Psoas muscle (tissue), 8 donors: ENCODE measurements around the gene MCTP1. TPM values are rescaled to one million over a fixed set of nuclear protein-coding genes. Genes with fewer than 3 reads are reported as not detected.

Experiments
- ATAC-seq, 4 donors: fragments of 200-7000 bp; cut with Tn5 transposase; one replicate each; pipeline ENCODE4 v1.9.1; 2020; ENCODE audit warnings: moderate library complexity in 3 of 4, mild to moderate bottlenecking in 2 of 4
- DNase-seq, 2 donors: peaks; one replicate each; pipeline ENCODE4 v3.0.0-alpha.2; 2020
- H3K27ac ChIP-seq: fragments of 200-600 bp; one replicate; pipeline ENCODE4 v1.8.0; 2022
- H3K27me3 ChIP-seq, 3 donors: fragments of 200-600 bp in 1 of 3; one replicate each; pipeline versions ENCODE4 v1.6.1 to v1.8.0; 2013 to 2022; ENCODE audit warnings: low read length in 2 of 3, mild to moderate bottlenecking in 2 of 3, moderate library complexity in 1 of 3; ENCODE audit not compliant: insufficient read depth in 3 of 3
- H3K36me3 ChIP-seq, 2 donors: fragments of 200-600 bp in 1 of 2; one replicate each; pipeline versions ENCODE4 v1.6.1 to v1.8.0; 2013 to 2022; ENCODE audit warnings: low read depth in 1 of 2, mild to moderate bottlenecking in 1 of 2, moderate library complexity in 1 of 2; ENCODE audit not compliant: insufficient read depth in 1 of 2
- H3K4me1 ChIP-seq: fragments of 200-600 bp; one replicate; pipeline ENCODE4 v1.8.0; 2022
- H3K4me3 ChIP-seq: fragments of 200-600 bp; one replicate; pipeline ENCODE4 v1.8.0; 2022; ENCODE audit warnings: mild to moderate bottlenecking
- H3K9me3 ChIP-seq: fragments of 200-600 bp; one replicate; pipeline ENCODE4 v1.8.0; 2022
- WGBS, 3 donors: extraction: QIAGEN DNeasy Blood & Tissue Kit; methylation state at CpG; one replicate each; pipeline versions ENCODE4 v1.1.6 to v1.1.7; 2013; 5-methylcytosine and 5-hydroxymethylcytosine counted together
- intact Hi-C, 2 donors: fragments of 100-400 bp; cut with DNase I; formaldehyde crosslinking; loops; one replicate each; pipeline versions ENCODE4 v1.11.0 to v1.14.2; 2022
- polyA plus RNA-seq, 3 donors: library from polyadenylated mRNA; stranded (reverse); fragments of 200-250 nt; gene quantifications; one replicate each; pipeline ENCODE4 v1.2.3, GENCODE V29; 2013
- total RNA-seq, 4 donors: library from RNA; stranded (reverse); fragmentation: NEBNext Ultra II Directional in 2 of 4; extraction: Animal tissue kit (Norgen Biotek cat#: 25700) in 2 of 4; gene quantifications; one replicate each; pipeline versions ENCODE4 v1.2.1 to v1.2.4, GENCODE V29; 2021 to 2023
- TF ChIP-seq, protein P1 (sequence below): fragments of 200-600 bp; IDR thresholded peaks from one replicate; pipeline ENCODE4 v1.8.0; 2022; ENCODE audit warnings: antibody characterized with exemption
- donor health status: healthy with polysubstance abuse.
- donor health status: DM: no; HTN: no; CAD: no; lungs with moderate emphysema.
- donor health status: Bipolar disorder and iron deficiency.
- donor health status: healthy.
- donor health status: DM: yes; HTN: yes; CAD: no.
- donor health status: DM: no; HTN: no; CAD: no.
- donor health status: DM: no; HTN: no; CAD: no.
- donor health status: DM: yes; HTN: yes; CAD: no.

MCTP1 gene
- total and polyA plus RNA-seq, 7 donors, result 1.4 to 8.8 (median 3.5) TPM

DNA sequence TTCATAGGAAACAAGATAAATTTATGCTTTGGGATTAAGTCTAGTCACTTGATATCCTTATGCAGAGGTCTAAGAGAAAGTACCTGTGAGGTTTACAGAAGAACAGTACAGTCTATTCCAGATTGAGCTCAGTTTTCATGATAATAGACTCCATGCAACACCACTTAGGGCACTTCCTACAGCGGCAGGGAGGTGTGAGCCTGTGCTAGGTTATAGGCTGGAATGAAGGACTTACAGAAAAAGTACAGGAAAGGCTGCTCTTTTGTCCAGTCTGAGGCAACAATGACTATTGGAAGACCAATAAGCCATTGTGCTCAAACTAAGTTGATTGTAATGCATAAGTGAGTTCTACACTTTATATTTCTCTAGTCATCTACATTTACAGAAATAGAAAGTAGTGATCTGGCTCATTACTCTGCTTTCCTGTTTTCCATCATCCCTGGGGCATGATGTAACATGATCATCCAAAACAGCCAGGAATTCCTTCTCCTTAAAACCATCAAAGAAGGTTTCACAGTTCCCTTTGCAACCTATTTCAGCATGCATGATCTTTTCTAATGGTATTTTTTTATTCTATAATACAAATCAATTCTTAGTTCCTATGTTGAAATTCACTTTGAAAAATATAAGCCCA lies 343.7 kb downstream of the MCTP1 start:
- Histone ChIP-seq H3K9me3 (no peaks in the 10 kb centered on the region), H3K4me3 (no peak overlapping the region), H3K36me3 (no peaks in the 10 kb centered on the region), H3K4me1 (no peaks in the 10 kb centered on the region), H3K27ac (no peak overlapping the region), H3K27me3 (no peaks in the 10 kb centered on the region)
- intact Hi-C loops, result no loop called here
- ATAC-seq, result no peak
- TF ChIP-seq, protein P1, sequence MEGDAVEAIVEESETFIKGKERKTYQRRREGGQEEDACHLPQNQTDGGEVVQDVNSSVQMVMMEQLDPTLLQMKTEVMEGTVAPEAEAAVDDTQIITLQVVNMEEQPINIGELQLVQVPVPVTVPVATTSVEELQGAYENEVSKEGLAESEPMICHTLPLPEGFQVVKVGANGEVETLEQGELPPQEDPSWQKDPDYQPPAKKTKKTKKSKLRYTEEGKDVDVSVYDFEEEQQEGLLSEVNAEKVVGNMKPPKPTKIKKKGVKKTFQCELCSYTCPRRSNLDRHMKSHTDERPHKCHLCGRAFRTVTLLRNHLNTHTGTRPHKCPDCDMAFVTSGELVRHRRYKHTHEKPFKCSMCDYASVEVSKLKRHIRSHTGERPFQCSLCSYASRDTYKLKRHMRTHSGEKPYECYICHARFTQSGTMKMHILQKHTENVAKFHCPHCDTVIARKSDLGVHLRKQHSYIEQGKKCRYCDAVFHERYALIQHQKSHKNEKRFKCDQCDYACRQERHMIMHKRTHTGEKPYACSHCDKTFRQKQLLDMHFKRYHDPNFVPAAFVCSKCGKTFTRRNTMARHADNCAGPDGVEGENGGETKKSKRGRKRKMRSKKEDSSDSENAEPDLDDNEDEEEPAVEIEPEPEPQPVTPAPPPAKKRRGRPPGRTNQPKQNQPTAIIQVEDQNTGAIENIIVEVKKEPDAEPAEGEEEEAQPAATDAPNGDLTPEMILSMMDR, result no peak
- no peak for DNase-seq
- WGBS, 3 donors, result 16 to 25% (median 23%) methylated on average over 1 of the region's 1 CpG

DNA sequence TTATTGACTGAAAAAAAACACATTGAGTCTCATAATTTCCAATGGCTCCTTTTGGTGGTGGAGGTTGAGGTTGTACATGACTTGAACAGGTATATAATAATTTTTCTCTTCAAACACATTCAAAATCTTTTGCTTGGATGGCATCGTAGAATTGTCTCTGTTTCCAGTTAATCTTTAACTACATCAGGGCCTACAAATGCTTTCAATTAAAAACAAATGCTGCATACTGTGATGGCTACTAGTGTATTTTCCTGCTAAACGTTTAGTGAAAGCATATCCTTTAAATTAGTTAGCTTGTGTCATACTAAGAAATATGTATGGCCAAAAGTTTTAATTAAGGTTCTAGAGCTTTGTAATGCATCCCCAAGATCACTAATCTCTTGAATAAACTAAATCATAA lies 352.6 kb downstream of the MCTP1 start:
- ATAC-seq (no peak), DNase-seq (no peak)
- TF ChIP-seq, protein P1, result no peak
- Histone ChIP-seq H3K4me3 (no peak overlapping the region), H3K27ac (no peak overlapping the region), H3K27me3 (no peaks in the 10 kb centered on the region), H3K4me1 (no peaks in the 10 kb centered on the region), H3K9me3 (no peaks in the 10 kb centered on the region), H3K36me3 (no peaks in the 10 kb centered on the region)
- intact Hi-C loops, result no loop called here
- WGBS, 3 donors, result 52 to 60% (median 56%) methylated on average over 2 of the region's 2 CpGs

DNA sequence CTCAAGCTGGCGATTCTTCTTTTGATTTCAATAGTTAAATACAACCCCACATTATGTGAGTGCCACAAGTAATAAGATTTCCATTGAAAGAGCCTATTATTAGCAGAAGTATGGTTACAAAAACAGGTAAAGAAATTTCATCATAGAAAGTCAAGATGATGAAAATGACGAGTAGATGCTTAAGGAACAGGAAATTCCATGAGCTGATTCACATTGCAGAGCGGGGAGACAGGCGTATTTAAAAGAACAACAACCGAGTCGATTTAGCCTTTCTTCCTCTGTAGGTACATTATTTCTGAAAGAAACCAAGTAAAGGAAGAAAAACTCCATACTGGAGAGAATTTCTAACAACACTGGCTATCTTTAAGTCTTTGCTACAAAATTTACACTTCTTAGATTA lies 356.0 kb downstream of the MCTP1 start:
- intact Hi-C loops, result no loop called here
- no peaks in the 10 kb centered on the region for H3K36me3 ChIP-seq
- H3K27ac ChIP-seq, result no peak overlapping the region
- no peak for ATAC-seq
- no peaks in the 10 kb centered on the region for H3K27me3 ChIP-seq
- 76 to 85% (median 82%) methylated on average over 6 of the region's 6 CpGs for WGBS, 3 donors
- no peak overlapping the region for H3K4me3 ChIP-seq
- H3K4me1 ChIP-seq, result no peaks in the 10 kb centered on the region
- H3K9me3 ChIP-seq, result no peaks in the 10 kb centered on the region
- TF ChIP-seq, protein P1, result no peak
- DNase-seq, result no peak

DNA sequence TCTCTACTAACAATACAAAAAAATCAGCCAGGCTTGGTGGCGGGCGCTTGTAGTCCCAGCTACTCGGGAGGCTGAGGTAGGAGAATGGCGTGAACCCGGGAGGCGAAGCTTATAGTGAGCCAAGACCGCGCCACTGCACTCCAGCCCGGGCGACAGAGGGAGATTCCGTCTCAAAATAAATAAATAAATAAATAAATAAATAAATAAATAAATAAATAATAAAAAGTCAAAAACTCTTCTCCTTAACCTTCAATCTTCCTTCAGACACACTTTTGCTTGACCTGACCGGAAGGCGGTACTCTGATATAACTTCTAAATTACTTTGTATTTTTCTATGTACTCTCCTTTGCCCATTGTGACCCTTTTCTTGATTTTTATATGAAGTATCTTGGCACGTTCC lies 364.3 kb downstream of the MCTP1 start:
- ATAC-seq (no peak), DNase-seq (no peak)
- intact Hi-C loops, result no loop called here
- no peaks in the 10 kb centered on the region for H3K9me3 ChIP-seq
- H3K27ac ChIP-seq, result no peak overlapping the region
- H3K4me3 ChIP-seq, result no peak overlapping the region
- no peaks in the 10 kb centered on the region for H3K27me3 ChIP-seq
- no peaks in the 10 kb centered on the region for H3K36me3 ChIP-seq
- TF ChIP-seq, protein P1, result no peak
- WGBS, 3 donors, result 93 to 95% (median 95%) methylated on average over 14 of the region's 14 CpGs
- no peaks in the 10 kb centered on the region for H3K4me1 ChIP-seq

DNA sequence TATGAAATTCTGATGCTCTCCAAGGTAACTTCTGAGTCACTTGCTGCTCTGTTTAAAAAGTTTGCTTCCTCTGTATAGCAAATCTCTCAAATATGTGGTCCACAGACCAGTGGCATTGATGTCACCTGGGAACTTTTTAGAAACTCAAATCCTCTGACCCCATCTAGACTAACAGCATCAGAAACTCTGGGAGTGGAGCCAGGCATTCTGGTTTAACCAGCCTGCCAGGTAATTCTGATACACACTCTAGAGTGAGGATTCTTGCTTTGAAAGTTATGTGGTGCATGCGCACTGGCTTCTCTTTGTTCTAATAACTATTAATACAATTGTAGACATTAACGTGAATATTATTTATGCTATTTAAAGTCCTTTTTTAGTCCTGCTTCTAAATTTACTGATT lies 368.3 kb downstream of the MCTP1 start:
- intact Hi-C loops, result no loop called here
- no peaks in the 10 kb centered on the region for H3K9me3 ChIP-seq
- H3K27ac ChIP-seq, result no peak overlapping the region
- H3K4me3 ChIP-seq, result no peak overlapping the region
- H3K27me3 ChIP-seq, result no peaks in the 10 kb centered on the region
- DNase-seq, result no peak
- no peaks in the 10 kb centered on the region for H3K4me1 ChIP-seq
- no peak for ATAC-seq
- TF ChIP-seq, protein P1, result no peak
- H3K36me3 ChIP-seq, result peaks cover 0 to 4% of the 10 kb centered on the region in 2 donors
- 88 to 96% (median 93%) methylated on average over 2 of the region's 2 CpGs for WGBS, 3 donors
